ENCODE data around the gene SLC6A3.
A peak's percentile ranks its signal among the peaks of the same experiment; 100 is the strongest.

Gene SLC6A3

DNA sequence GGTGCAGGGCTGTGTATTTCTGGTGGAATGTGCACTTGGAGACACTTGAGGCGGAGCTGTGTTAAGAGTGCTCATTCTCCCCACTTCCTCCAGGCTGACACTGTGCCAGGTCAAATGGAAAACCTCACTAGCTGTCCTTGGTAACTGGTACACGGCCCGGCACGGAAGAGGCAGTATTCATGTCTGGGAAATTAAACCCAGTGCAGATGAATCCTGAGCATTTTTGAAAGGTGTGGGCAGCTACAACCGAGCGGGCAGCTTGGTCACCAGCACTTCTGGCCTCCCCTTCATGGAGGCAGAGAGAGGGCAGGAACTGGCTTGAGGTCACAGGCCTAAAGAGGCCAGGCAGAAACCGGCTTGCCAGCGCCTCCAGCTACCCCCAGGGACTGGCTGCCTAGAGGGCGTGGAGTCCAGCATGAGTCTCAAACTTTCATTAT is 101.9 kb downstream of the SLC6A3 start:
- peaks cover 15% of the 10 kb centered on the region for H3K36me3 ChIP-seq (replicated peaks; ENCODE audit: low read depth, low read length)
- H3K4me3 ChIP-seq (ENCODE audit: low read length): peak overlapping the region; percentile 81
- peaks cover 31% of the 10 kb centered on the region for H3K4me1 ChIP-seq (ENCODE audit: low read length)
- peaks cover 37% of the 10 kb centered on the region for H3K79me2 ChIP-seq (ENCODE audit: low read length)
- H2AFZ ChIP-seq (ENCODE audit: low read depth, low read length): no peak overlapping the region
- peak overlapping the region; percentile 73 for H3K4me2 ChIP-seq (ENCODE audit: low read length)
- H3K9me3 ChIP-seq (ENCODE audit: insufficient read depth, low read length): no peaks in the 10 kb centered on the region
- peak overlapping the region; percentile 66 for H3K9ac ChIP-seq (ENCODE audit: low read length)
- no peaks in the 10 kb centered on the region for H3K27me3 ChIP-seq (ENCODE audit: low read depth, low read length)
- TF ChIP-seq, protein P1, sequence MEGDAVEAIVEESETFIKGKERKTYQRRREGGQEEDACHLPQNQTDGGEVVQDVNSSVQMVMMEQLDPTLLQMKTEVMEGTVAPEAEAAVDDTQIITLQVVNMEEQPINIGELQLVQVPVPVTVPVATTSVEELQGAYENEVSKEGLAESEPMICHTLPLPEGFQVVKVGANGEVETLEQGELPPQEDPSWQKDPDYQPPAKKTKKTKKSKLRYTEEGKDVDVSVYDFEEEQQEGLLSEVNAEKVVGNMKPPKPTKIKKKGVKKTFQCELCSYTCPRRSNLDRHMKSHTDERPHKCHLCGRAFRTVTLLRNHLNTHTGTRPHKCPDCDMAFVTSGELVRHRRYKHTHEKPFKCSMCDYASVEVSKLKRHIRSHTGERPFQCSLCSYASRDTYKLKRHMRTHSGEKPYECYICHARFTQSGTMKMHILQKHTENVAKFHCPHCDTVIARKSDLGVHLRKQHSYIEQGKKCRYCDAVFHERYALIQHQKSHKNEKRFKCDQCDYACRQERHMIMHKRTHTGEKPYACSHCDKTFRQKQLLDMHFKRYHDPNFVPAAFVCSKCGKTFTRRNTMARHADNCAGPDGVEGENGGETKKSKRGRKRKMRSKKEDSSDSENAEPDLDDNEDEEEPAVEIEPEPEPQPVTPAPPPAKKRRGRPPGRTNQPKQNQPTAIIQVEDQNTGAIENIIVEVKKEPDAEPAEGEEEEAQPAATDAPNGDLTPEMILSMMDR (IDR thresholded peaks at IDR 0.05; ENCODE audit: low read depth, low read length): no peak
- TF ChIP-seq EZH2phosphoT487 (IDR thresholded peaks at IDR 0.05; ENCODE audit: low read depth): no peak
- no peaks in the 10 kb centered on the region for H4K20me1 ChIP-seq (ENCODE audit: insufficient read depth, low read length)
- H3K27ac ChIP-seq (ENCODE audit: low read length): no peak overlapping the region

All from OCI-LY3 (cell line).